Right ventricle myocardium inferior (tissue), 1 donor: Measurements from ENCODE around the gene TCERG1L. TPM values are rescaled to one million over a fixed set of nuclear protein-coding genes. Genes with fewer than 3 reads are reported as not detected.
"Not testable (repeated sequence)": the region's sequence is repeated elsewhere in the genome, so short reads cannot be mapped to it uniquely, and the experiment has no call there.

Source experiments
- ATAC-seq: fragments of 200-7000 bp; cut with Tn5 transposase; one replicate; pipeline ENCODE4 v1.9.1; 2020; ENCODE audit warnings: mild to moderate bottlenecking, moderate library complexity
- DNase-seq: peaks from one replicate; pipeline ENCODE4 v3.0.0; 2021; ENCODE audit errors: missing footprints
- intact Hi-C: fragments of 100-400 bp; cut with DNase I; formaldehyde crosslinking; loops from one replicate; pipeline ENCODE4 v1.11.0; 2022
- total RNA-seq: library from RNA; stranded (reverse); fragmentation: NEBNext Ultra II Directional; extraction: Animal tissue kit (Norgen Biotek cat#: 25700); gene quantifications from one replicate; pipeline ENCODE4 v1.2.1, GENCODE V29; 2021
- donor health status: DM: no; HTN: yes; CAD: no; lungs with severe emphysema.

Gene TCERG1L
- total RNA-seq, 1 donor from 2014 or later, result not detected

DNA sequence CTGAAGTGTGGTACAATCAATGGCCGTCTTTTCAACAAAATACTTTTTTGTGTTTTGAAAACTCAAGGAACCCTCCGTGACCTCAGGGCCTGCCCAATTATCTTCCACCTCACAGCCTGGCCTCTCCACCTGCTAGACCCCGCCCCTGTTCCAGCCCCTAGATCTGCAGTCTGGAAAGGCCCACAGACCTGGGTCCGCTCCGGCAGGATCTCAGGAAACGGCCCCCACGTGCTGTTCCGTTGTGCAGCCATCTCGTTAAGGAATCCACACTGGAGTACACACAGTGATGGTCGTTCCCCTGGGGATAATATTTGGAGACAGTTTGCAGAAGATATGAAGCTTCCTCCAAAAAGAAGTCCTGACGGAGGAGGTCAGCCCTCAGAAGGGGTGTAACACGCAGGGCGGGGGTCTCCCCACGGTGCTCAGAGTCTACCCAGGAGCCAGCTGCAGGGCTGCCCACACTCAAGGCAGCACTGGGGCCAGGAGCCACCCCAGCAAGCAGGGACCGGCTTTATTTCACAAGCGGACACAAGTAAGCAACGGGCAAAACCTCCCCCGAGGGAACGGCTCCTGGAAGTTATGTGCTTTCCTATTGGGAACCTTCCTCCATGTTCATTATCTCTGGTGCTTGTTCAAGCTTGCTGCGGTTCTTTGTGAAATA, 73.4 kb downstream of the TCERG1L start:
- DNase-seq (no peak), ATAC-seq (no peak)
- intact Hi-C loops, result no loop called here

- ATAC-seq, intact Hi-C loops, DNase-seq: not testable (repeated sequence)
Measured at GRCh38 chr10:131234606-131235005, 76.9 kb downstream of the TCERG1L start.

DNA sequence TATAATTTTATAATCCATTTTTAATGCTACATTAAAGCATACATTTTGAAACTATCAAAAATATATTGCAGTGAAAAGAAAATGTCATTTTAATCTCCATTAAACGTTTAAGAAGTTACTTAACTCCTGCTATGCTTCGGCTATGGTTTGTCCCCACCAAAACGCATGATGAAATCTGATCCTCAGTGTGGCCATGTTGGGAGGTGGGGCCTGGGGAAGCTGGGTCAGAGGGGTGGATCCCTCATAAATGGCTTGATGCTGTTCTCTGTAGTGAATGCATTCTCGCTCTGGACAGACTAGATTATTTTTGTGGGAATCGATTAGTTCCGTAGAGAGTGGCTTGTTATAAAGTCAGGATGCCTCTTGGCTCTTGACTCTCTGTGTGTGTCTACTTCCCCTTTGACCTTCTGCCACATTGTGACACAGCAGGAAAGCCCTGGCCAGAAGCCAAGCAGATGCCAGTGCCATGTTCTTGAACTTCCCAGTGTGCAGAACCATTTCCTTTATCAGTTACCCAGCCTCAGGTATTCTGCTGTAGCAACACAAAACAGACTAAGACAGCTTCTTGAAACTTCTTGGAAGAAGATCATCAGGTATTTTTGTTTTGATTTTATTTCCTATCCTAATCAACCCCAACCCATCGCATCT, 77.8 kb downstream of the TCERG1L start:
- intact Hi-C loops, result no loop called here
- DNase-seq, result no peak
- ATAC-seq, result no peak

DNA sequence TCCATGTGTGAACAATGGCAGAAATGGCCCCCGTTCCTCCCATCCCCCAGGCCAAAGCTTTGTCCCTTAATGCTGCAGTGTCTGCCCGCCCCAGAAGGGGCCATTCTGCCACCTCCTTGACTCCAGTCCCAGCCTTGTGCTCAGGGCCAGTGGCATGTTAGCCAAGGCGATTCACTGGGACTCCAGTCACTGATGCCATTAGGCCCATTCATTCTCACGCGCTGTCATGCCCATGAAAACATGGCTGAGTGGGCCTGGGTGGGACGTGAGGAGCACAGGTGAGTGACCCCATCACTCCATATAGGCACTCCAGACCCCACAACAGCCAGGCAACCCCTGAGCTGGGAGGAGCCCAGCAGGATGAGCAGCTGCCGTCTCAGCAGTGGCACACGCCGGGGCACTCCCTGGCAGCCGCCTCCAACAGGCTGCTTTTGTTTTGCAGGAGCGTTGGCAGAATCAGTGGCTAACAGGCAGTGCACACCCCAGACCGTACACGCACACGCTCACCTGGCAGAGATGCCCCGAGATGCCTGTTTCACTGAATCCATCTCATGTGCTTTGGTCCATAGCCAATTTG, 79.5 kb downstream of the TCERG1L start:
- DNase-seq, result no peak
- no peak for ATAC-seq
- intact Hi-C loops, result no loop called here

GRCh38 chr10:131231323-131231964, 80.1 kb downstream of the TCERG1L start:
- DNase-seq (no peak), ATAC-seq (no peak)
- intact Hi-C loops, result no loop called here

DNA sequence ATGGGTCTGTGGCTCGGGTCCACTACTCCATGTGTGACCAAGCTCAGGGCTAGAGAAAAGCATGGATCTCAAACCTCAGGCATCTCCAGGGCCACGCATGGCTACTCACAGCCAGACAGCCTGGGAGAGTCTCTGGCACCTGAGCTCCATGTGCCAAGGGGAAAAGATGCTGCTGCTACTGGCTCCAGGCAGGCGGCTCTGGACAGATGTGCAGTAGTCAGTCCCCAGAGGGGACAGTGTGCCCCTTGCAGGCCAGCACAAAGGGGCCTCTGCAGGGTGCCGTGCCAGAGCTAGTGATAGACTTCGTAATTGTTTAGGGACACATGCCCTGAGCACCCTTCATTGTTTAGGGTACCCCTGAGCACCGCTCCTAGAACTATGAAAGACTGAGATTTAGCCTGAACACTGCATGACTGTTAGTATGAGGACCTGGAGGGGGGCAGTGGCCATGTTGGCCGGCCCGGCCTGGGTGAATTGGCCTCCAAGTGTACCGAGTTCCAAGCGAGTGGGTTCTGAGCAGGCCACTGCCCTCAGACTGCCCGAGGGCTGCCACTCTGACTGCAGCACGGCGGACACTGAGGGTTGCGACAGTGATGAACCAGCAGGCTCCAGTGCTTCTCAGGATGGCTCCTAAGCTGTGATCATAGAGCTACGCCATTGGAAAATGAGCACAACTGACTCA, 80.7 kb downstream of the TCERG1L start:
- DNase-seq, result no peak
- ATAC-seq, result no peak
- intact Hi-C loops, result no loop called here

DNA sequence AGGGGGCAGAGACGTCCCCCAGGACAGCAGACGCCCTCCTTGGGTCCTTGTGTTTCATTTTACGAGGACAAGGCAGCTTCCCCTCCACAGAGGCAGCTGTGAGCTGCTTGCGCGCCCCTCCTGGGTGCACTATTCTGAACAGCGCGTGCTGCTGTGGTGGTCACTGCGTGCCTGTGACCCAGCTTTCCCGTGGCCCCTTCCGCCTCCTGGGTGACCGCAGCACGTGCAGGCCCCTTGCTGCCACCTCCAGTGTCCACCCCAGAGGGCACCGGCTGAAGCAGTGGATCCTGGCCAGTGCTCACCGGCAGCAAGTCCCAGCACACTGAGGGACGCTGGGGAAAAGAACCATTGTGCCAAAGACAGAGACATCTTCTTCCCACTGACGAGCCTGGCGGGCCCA, 81.4 kb downstream of the TCERG1L start:
- DNase-seq (no peak), ATAC-seq (no peak)

GRCh38 chr10:131227163-131227740, 84.3 kb downstream of the TCERG1L start:
- DNase-seq (no peak), ATAC-seq (no peak)
- intact Hi-C loops, result no loop called here

More for the DNA sequence above, 81.4 kb downstream of the TCERG1L start:
- intact Hi-C loops, result no loop called here

DNA sequence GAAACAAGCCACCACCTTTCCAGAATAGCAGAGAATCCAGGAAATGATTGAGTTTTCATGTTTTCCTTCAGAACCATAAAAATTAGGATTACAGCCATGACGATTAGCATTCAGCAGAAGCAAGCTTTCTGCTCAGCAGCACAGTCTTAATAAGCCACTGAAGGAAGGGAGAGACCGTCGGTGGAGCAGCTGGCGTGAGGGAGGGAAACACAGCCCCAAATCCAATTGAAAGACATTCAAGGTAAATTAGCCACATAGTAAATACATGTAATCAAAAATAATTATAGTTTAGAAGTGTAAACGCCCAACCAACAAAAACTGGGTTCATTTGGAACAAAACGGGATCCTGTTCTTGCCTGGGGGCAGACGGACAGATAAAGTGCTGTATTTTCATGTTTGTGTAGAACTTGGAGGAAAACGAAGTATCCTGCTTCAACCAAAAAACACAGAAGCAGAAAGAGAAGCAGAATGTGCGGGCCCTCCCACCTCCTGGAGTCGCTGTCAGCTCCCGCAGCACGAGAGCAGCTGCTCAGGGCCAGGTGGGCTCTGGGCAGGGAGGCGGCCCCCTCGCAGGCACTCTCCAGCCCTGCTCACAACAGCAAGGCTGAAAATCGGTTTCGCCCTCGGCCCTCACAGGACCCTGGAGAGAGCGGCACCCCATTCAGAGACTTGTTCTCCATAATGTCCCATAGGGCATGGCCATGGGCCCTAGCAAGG, 84.9 kb downstream of the TCERG1L start:
- intact Hi-C loops, result no loop called here
- DNase-seq (peak; percentile 20), ATAC-seq (no peak)

GRCh38 chr10:131224106-131224505, 87.4 kb downstream of the TCERG1L start:
- peak; percentile 40 for DNase-seq
- intact Hi-C loops, result no loop called here
- no peak for ATAC-seq

DNA sequence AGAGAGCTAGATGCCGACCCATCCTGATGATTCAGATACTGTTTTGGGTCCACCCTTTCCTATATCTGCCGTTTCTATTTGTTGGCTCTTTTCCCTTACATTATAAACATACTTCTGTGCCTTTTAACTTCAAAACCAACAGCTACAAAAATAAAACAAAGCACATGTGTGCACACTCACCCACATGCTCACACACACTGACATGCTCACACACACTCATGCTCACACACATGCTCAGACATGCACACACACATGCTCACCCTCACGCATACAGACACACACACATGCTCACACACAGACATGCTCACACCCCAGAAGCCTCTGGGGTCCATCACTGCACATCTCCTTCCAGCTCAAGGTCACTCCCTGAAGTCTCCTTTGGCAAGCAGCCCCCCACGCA, 88.1 kb downstream of the TCERG1L start:
- no peak for DNase-seq

GRCh38 chr10:131222986-131223385, 88.5 kb downstream of the TCERG1L start:
- intact Hi-C loops, result no loop called here
- DNase-seq (no peak), ATAC-seq (no peak)

More for the DNA sequence above, 88.1 kb downstream of the TCERG1L start:
- no peak for ATAC-seq
- intact Hi-C loops, result no loop called here

DNA sequence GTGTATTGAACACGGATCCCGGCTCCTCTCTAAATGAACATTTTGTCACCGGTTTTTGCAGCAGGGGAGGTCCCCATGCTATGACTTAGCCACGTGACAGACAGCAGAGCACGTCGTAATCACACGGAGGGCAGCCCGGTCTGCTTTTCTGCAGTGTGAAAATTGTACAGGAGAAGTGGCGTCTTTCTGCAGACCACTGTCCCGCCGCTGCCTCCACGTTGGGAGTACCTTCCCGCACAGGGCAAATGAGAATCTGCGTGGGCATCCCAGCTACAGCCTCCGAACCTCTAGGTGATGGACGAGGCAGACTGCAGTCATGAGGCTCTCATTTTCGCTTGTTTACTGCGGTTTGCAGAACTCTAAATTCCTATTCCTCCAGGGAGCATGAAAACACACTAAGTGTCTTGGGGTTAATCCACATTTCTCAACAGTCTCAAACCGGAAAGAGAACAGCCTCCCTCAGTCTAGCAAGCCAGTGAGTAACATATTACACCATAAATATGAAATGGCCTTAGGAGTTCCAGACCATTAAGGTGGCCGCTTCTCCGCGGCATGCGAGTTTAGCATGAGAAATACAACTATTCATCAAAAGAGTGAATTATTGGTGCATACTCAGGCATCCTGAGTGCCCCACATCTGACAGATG, 89.8 kb downstream of the TCERG1L start:
- DNase-seq (no peak), ATAC-seq (no peak)
- intact Hi-C loops, result no loop called here

- DNase-seq (no peak), ATAC-seq (no peak)
- intact Hi-C loops, result no loop called here
Measured at GRCh38 chr10:131220601-131221171, 90.8 kb downstream of the TCERG1L start.

- ATAC-seq, result no peak
- intact Hi-C loops, result no loop called here
- no peak for DNase-seq
Measured at GRCh38 chr10:131219955-131220489, 91.5 kb downstream of the TCERG1L start.

DNA sequence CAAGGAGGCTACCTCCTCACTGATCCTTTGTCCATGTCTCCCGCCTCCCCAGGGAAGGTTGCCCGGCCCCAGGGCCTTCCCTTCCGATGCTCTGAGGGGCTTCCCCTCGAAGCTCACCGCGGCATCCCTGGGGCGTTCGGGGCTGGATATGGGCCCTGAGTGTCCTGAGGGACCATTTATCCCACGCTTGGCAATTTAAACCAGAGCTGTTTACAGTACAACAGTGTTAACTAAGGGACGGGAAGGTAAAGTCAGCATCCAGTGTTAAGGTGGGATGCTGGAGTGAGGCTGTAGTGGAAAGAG, 92.0 kb downstream of the TCERG1L start:
- no peak for ATAC-seq
- intact Hi-C loops, result no loop called here
- DNase-seq, result no peak

- DNase-seq (no peak), ATAC-seq (no peak)
- intact Hi-C loops, result no loop called here
Measured at GRCh38 chr10:131218811-131219583, 92.5 kb downstream of the TCERG1L start.
